NCI-H1436 (cell line): Measurements from ENCODE around the gene LCP1.

Experiments
- DNase-seq: peaks from one replicate; lab custom pipeline; 2025; lab: John Stamatoyannopoulos, UW

LCP1 gene

DNA sequence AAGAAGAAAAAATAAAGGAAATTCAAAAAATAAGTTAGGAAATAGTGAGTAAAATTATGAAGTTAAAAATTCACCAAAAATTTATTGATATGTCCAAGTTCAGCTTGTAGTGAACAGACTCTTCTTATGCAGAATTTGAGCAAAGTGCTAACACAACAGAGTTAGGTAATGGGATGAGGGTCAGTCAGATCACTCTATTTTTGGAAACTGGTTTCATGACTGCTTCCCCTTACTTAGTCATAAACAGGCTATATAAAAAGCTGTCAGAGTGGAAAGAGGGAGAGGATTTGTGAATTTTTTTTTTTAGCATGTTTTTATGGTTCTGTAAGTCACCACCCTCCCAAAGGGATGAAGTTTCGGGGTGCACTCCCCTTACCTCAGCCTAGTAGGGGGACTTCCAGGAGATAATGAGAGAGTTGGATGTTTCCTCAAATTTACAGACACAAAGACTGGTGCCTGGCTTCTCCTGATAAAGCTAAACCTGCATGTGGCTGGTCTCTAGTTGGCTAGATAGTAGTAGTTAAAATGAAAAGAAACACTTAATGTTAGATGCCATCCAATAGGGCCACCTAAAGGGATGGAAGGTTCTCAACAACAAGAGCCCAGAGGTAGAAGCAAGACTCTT is 81.7 kb downstream of the LCP1 start:
- no peak for DNase-seq

DNA sequence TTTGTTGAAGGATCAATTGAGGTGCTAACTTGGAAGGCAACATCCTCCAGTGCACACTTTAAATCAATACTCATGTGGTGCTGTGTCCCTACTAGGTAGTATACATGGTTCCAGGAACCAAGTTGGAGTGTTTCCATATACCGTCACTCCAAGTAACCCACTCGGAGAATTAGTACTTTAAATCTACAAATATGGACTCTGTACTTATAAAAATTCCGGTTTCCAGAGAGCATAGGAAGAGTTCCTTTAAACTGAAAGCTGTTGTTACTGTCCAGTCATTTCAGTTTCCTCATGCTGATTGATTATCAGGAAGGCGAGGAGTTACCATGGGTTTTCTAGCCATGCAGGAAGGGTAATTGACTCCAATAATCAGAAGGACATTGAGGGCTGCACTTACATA is 84.3 kb downstream of the LCP1 start:
- no peak for DNase-seq

DNA sequence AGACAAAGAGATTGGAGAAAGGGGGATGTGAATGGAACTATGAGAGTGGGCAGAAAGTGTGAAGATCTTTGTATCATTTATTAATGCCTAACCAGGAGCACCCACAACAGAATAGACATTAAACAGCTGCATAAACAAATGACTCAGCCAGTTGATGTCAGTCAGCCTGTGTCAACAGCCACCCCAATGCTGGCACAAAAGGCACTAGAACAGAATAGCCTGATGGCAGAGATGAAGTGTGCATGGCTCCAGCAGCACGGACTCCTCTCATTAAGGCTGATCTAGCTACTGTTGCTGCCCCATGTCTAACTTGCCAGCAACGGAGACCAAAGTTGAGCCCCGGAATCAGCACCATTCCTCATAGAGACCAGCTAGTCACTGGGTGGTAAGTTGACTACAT is 85.0 kb downstream of the LCP1 start:
- no peak for DNase-seq

DNA sequence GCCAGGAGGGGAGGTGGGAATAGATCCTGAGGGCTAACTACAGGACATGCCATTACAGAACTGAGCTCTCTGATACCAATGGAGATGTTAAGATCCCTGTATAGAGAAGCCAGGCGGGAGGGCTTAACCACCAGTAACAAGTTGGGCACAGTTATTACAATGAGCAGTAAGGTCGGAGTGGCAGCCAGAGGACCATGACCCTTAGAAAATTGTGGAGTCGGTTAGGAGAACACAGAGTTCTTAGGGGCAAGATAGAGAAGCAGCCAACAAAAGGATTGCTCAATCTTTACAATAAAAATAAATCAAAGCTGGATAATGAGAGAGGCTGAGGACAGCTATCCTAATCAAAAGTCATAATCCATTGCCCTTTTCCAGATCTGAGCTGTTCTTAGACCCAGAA is 87.5 kb downstream of the LCP1 start:
- DNase-seq, result no peak

DNA sequence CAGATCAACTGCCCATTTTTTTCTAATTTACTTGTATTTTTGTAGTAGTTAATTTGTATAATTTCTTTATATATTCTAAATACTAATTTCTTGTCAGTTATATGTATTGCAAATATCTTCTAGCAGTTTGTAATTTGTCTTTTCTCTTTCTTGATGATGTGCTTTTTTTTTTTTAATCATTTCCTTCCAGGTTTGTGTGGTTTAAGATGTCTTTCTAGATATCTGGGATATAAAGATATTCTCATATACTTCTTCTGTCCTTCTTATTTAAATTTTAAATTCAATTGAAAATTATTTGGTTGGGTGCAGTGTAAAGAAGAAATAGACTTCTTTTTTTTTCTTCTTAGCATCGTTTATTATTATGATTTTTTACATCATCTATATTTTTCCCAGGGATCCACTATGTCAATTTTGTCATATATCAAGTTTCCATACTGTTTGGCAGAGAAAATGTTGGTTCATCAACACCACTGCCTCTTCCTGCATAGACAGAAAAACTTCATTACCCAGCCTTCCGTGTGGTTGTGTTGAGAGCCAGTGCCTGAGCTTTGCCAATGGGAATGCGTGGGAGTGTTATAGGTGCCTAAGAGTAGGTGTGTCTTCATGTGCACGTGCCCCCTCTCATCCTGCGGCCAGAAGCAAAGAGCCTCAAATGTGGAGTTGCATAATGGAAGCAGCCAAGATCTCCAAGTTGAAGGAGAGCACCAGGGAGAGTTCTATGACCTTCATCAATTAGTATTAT is 93.0 kb downstream of the LCP1 start:
- no peak for DNase-seq

DNA sequence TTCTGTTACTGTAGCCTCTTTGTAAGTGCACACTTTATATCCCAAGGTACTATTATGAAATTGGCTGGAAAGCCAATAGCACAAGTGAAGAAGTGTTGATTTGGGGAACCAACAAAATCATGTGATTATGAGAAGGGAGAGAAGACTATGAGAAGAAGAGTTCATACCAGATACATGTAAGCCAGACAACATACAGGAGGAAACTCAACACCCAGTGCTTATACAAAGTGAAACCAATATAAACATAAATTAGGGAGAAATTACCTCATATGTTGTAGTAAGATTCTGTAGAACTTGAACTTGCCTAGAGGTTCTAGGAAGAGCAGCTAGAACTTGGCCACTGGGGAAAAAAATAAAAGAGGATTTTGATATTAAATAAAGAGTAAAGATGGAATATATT is 94.5 kb downstream of the LCP1 start:
- no peak for DNase-seq

DNA sequence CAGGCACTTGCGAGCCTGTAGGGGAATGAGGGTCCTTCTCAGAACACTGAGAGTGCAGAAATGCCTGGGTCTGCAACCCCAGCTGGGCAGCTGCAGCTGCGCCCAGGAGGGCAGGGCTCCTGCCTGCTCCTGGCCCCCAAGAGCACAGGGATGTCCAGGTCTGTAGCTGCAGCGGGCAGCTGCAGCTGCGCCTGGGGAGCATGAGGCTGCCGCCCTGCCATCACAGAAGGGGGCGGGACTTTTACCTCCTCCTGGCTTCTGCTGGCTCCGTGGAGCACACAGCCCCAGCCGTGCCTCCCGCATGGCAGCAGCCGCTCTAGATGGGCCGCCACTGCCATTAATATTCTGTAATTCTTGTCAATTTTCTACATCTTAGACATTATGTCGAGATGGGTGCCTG is 95.0 kb downstream of the LCP1 start:
- no peak for DNase-seq

DNA sequence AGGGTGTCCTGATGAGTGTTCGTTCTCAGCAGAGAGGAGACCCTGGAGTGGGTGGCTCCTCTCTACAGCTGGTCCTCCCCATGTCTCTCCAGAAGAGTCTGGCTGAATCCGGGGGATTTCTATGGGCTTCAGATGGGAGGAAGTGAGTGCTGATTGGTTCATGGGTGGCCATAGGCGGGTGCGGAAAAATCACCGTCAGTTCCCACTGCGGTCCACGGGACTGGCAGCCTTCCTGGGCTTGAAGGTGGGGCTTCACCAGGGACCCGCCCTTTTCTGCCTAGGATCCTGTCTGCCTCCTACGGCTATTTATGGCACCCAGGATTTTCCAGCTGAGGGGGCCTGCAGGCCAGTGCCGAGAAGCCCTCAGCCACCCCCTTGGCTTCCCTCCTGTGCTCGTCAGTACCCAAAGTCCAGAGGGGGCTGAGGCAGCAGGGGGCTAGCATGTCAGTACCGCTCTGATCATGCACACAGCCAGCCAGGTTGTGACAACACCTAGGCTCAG is 95.5 kb downstream of the LCP1 start:
- DNase-seq, result no peak

DNA sequence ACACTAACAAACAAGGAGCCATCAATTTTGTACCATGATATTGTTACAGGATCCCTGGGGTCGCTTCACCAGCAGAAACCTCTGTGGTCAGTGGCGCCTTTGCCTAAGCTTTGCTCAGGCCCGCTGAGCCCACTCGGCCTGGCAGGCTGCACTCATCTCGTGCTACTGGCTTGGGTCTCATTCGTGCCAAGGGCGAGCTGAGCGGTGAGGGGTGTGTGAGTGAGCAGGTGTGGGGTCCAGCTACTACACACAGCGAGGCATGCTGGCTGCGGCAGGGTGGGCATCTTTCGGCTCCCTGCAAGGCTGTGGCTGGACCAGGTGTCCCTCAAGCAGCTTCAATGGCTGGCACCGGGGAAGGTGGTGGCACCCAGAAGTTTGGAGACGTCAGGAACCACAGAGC is 96.2 kb downstream of the LCP1 start:
- DNase-seq, result no peak

DNA sequence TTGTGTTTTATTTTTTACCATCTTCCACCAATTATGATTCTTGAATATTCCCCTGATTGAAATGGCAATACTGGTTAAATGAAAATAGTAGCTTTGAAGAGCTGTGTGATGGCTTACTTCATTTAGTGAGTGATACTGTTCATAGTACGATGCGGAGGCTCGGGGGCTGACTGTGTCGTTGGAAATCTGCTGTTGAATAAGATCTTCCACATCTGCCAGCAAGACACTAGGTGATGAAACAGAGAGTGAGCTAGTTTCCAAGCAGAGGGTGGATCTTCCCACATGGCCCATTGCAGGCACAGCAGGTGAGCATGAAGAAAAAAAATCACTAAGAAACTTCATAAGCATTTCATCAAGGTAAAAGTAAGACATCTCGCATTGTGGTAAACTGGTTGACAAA is 99.7 kb downstream of the LCP1 start:
- no peak for DNase-seq

DNA sequence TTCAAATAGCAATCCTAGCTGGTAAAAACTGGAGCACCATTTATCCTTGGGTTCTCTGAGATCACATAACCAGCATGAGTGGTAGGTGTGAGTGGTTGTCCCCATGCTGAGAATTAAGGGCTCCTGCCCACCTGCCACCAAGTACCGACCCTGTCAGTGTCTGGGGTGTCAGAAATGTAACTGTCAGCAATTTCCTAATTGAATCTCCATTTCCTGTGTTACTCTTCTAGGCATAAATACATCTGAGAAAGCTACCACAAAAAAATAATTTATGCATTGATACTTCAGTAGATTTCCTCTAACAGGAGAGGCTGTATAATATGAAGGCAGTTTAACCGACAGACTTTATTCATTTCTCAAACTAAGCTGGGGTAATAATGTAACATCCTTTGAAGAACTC is 102.2 kb downstream of the LCP1 start:
- no peak for DNase-seq

DNA sequence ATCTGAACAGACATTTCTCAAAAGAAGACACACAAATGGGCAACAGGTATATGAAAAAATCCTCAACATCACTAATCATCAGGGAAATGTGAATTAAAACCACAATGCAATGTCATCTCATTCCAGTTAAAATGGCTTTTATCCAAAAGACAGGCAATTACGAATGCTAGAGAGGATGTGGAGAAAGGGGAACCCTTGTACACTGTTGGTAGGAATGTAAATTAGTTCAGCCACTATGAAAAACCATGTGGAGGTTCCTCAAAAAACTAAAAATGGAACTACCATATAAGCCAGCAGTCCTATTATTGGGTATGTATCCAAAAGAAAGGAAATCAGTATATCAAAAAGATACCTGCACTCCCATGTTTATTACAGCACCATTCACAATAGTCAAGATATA is 104.7 kb downstream of the LCP1 start:
- DNase-seq, result no peak

DNA sequence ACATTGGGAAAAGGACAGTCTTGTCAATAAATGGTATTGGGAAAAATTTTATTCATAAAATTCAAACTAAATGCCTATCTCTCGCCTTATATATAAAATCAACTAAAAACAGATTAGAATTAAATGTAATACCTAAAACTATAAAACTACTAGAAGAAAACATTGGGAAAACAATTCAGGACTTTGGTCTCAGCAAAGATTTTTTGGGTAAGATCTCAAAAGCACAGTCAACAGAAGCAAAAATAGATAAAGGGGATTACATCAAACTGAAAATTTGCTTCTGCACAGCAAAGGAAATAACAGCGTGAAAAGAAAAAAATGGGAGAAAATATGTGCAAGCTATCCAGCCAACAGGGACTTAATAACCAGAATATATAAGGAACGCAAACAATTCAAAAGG is 105.2 kb downstream of the LCP1 start:
- DNase-seq, result no peak
